Endothelial cell of umbilical vein (primary cell): ENCODE measurements around the gene PPP3CA. TPM values are rescaled to one million over a fixed set of nuclear protein-coding genes. Genes with fewer than 3 reads are reported as not detected.
"Not testable (repeated sequence)": the region's sequence is repeated elsewhere in the genome, so short reads cannot be mapped to it uniquely, and the experiment has no call there.

Source experiments
- BruUV-seq: library from RNA; stranded (reverse); fragments of 400-500 nt; replicated peaks from 2 replicates; lab custom pipeline; 2021; lab: Mats Ljungman, UMichigan
- CTCF ChIA-PET: fragments of 300-600, 350-600 bp; sonication (Branson Sonifier 250); formaldehyde crosslinking; loops from one replicate; lab custom pipeline; 2021; ENCODE audit warnings: antibody characterized with exemption, inconsistent platforms; lab: Charles Lee
- POLR2A ChIA-PET: fragments of 300-600, 350-600 bp; sonication (Branson Sonifier 250); formaldehyde crosslinking; loops from one replicate; lab custom pipeline; 2021; ENCODE audit warnings: antibody characterized with exemption, inconsistent platforms; lab: Charles Lee
- DNase-seq: peaks from one replicate; pipeline ENCODE4 v3.0.0-alpha.2; 2011; ENCODE audit warnings: low read depth, low spot score
- FAIRE-seq: peaks from 2 replicates; lab custom pipeline; 2011; peaks lifted over from hg19 to GRCh38; lab: Jason Lieb, UNC
- H2AFZ ChIP-seq: 2 replicates; pipeline ENCODE4 v1.6.0; 2012; ENCODE audit warnings: low read depth, low read length, control low read depth, inconsistent platforms
- H3K27ac ChIP-seq: 2 replicates; pipeline ENCODE4 v1.5.1; 2011; ENCODE audit warnings: low read depth, mild to moderate bottlenecking, control low read depth, low read length, moderate library complexity; ENCODE audit not compliant: insufficient read depth
- H3K27me3 ChIP-seq, 2 experiments: 2 replicates each; pipeline versions ENCODE4 v1.6.0 to v1.6.1; 2011; ENCODE audit warnings: low read length in 2 of 2, mixed read lengths in 1 of 2; ENCODE audit not compliant: control insufficient read depth in 2 of 2, insufficient read depth in 2 of 2
- H3K36me3 ChIP-seq, 2 experiments: 2 replicates in 1 of 2; 3 replicates in 1 of 2; pipeline ENCODE4 v1.5.1; 2011; ENCODE audit warnings: low read length in 2 of 2, mild to moderate bottlenecking in 1 of 2, moderate library complexity in 1 of 2; ENCODE audit not compliant: control insufficient read depth in 2 of 2, insufficient read depth in 2 of 2; ENCODE audit errors: extremely low read depth in 1 of 2
- H3K4me1 ChIP-seq: 3 replicates; pipeline ENCODE4 v1.5.1; 2011; ENCODE audit warnings: mild to moderate bottlenecking, low read length; ENCODE audit not compliant: control insufficient read depth, insufficient read depth; ENCODE audit errors: extremely low read depth
- H3K4me2 ChIP-seq: 2 replicates; pipeline ENCODE4 v1.6.1; 2011; ENCODE audit warnings: low read length, control low read depth, mixed read lengths; ENCODE audit not compliant: insufficient read depth
- H3K4me3 ChIP-seq, 3 experiments: fragments of 200-600 bp in 1 of 3; sonication (generic), shearing (Covaris generic) in 1 of 3; replicated peaks in 1 of 3; 2 replicates each; pipeline ENCODE4 v1.5.1; 2011 to 2016; ENCODE audit warnings: control low read depth in 3 of 3, low read length in 3 of 3, mild to moderate bottlenecking in 2 of 3, inconsistent platforms in 1 of 3, low read depth in 1 of 3, moderate library complexity in 1 of 3; ENCODE audit not compliant: insufficient read depth in 1 of 3
- H3K79me2 ChIP-seq: 2 replicates; pipeline ENCODE4 v1.6.0; 2012; ENCODE audit warnings: low read length, inconsistent platforms; ENCODE audit not compliant: control insufficient read depth, insufficient read depth
- H3K9ac ChIP-seq: replicated peaks from 2 replicates; pipeline ENCODE3; 2011; ENCODE audit warnings: low read length, control low read depth; ENCODE audit not compliant: insufficient read depth; ENCODE audit errors: extremely low read depth
- H3K9me1 ChIP-seq: replicated peaks from 3 replicates; pipeline ENCODE4 v1.6.0; 2011; ENCODE audit warnings: mild to moderate bottlenecking, low read length; ENCODE audit not compliant: control insufficient read depth, insufficient read depth; ENCODE audit errors: extremely low read depth
- H3K9me3 ChIP-seq: replicated peaks from 2 replicates; pipeline ENCODE4 v1.5.1; 2012; ENCODE audit warnings: low read length, inconsistent platforms; ENCODE audit not compliant: control insufficient read depth, insufficient read depth
- H4K20me1 ChIP-seq: replicated peaks from 2 replicates; pipeline ENCODE3; 2011; ENCODE audit warnings: mild to moderate bottlenecking, low read length; ENCODE audit not compliant: control insufficient read depth, insufficient read depth; ENCODE audit errors: extremely low read depth
- EZH2 ChIP-seq: IDR thresholded peaks from 2 replicates; pipeline ENCODE4 v1.6.1; 2012; ENCODE audit warnings: borderline replicate concordance, low read depth, mild to moderate bottlenecking, moderate library complexity, low read length, inconsistent platforms; ENCODE audit not compliant: severe bottlenecking
- FOS ChIP-seq: IDR thresholded peaks from 2 replicates; pipeline ENCODE4 v1.6.1; 2011; ENCODE audit warnings: mild to moderate bottlenecking, low read length, moderate library complexity, borderline replicate concordance; ENCODE audit not compliant: insufficient read depth
- POLR2AphosphoS5 ChIP-seq: IDR thresholded peaks from 2 replicates; pipeline ENCODE4 v1.6.1; 2012; ENCODE audit warnings: low read depth, mild to moderate bottlenecking, control low read depth, low read length, moderate library complexity; ENCODE audit not compliant: insufficient read depth
- dilution Hi-C: fragments of 300-500 bp; cut with MboI; formaldehyde crosslinking; loops from one replicate; pipeline ENCODE4 v1.15.0; 2019; ENCODE audit warnings: low sequenced_read_pairs; ENCODE audit not compliant: extremely low pct_ligation_motif_present
- intact Hi-C: fragments of 100-400 bp; cut with micrococcal nuclease; formaldehyde crosslinking; loops from one replicate; pipeline ENCODE4 v1.10.0; 2022
- polyA plus RNA-seq, 4 experiments: library from polyadenylated mRNA; depleted of rRNA in 3 of 4; stranded (reverse) in 3 of 4; unstranded in 1 of 4; fragments of >200 nt; gene quantifications; 2 replicates each; pipeline versions ENCODE4 v1.2.1 to v1.2.3, GENCODE V29; 2011 to 2012; ENCODE audit warnings: missing spikeins in 1 of 4
- total RNA-seq: library from RNA; stranded (reverse); gene quantifications from 2 replicates; pipeline ENCODE4 v1.2.3, GENCODE V29; 2021
- TF ChIP-seq, protein P1 (sequence below), 2 donors: IDR thresholded peaks; 1 replicate in 1 of 2; 2 replicates in 1 of 2; pipeline ENCODE4 v1.5.1; 2011; ENCODE audit warnings: low read length in 2 of 2, mild to moderate bottlenecking in 2 of 2, moderate library complexity in 2 of 2, control low read depth in 1 of 2, inconsistent platforms in 1 of 2, low read depth in 1 of 2; ENCODE audit not compliant: insufficient read depth in 1 of 2; ENCODE audit errors: extremely low read depth in 1 of 2

Gene PPP3CA
- total and polyA plus RNA-seq, 2 donors (not counting 3 experiments of a cell fraction or from before 2014, with no cell fraction given) = 7.0 to 43.3 TPM

DNA sequence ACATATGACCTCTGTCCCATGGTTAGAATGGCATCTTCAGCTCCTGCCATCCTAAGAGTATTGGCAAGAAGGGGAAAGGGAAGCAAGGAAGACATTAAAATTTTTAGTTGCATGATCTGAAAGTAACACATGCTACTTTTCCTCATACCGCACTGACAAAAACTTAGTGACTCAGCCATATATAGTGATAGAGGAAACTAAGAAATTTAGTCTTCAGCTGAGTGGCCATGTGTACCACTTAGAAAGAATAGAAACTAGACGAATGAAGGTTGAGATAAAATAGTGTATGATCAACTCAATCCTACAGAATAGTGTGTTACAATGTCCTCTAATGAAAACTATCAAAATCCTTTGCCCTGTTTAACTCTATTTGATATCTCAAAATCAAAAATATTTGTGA, 164.1 kb downstream of the PPP3CA start:
- no peak for FAIRE-seq
- CTCF ChIA-PET = no interaction called here
- no peaks in the 10 kb centered on the region for H3K79me2 ChIP-seq

DNA sequence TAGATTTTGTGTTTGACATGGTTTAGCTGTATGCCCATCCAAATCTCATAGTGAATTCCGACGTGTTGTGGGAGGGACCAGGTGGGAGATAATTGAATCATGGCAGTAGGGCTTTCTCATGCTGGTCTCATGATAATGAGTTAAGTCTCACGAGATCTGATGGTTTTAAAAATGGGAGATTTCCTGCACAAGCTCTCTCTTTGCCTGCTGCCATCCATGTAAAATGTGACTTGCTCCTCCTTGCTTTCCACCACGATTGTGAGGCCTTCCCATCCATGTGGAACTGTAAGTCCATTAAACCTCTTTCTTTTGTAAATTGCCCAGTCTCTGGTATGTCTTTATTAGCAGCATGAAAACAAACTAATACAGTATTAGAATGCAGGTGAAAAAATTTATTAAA, 164.6 kb downstream of the PPP3CA start:
- H3K36me3 ChIP-seq, H3K9me1 ChIP-seq, H4K20me1 ChIP-seq, FAIRE-seq, H3K27me3 ChIP-seq, H3K9me3 ChIP-seq, dilution Hi-C loops, H3K79me2 ChIP-seq, H2AFZ ChIP-seq, BruUV-seq, H3K27ac ChIP-seq, CTCF ChIA-PET, H3K4me2 ChIP-seq, POLR2A ChIA-PET, DNase-seq, intact Hi-C loops, H3K4me3 ChIP-seq, H3K4me1 ChIP-seq, H3K9ac ChIP-seq: not testable (repeated sequence)

More for the DNA sequence above, 164.1 kb downstream of the PPP3CA start:
- Histone ChIP-seq H3K27ac (no peak overlapping the region), H3K4me2 (no peak overlapping the region), H3K4me1 (peaks cover 10% of the 10 kb centered on the region), H3K36me3 (no peaks in the 10 kb centered on the region), H3K9ac (no peak overlapping the region), H3K9me1 (no peaks in the 10 kb centered on the region), H3K27me3 (no peaks in the 10 kb centered on the region), H3K9me3 (no peaks in the 10 kb centered on the region), H3K4me3 (no peak overlapping the region), H4K20me1 (no peaks in the 10 kb centered on the region), H2AFZ (no peak overlapping the region)
- TF ChIP-seq POLR2AphosphoS5 (no peak), FOS (no peak), EZH2 (no peak)
- TF ChIP-seq, protein P1, sequence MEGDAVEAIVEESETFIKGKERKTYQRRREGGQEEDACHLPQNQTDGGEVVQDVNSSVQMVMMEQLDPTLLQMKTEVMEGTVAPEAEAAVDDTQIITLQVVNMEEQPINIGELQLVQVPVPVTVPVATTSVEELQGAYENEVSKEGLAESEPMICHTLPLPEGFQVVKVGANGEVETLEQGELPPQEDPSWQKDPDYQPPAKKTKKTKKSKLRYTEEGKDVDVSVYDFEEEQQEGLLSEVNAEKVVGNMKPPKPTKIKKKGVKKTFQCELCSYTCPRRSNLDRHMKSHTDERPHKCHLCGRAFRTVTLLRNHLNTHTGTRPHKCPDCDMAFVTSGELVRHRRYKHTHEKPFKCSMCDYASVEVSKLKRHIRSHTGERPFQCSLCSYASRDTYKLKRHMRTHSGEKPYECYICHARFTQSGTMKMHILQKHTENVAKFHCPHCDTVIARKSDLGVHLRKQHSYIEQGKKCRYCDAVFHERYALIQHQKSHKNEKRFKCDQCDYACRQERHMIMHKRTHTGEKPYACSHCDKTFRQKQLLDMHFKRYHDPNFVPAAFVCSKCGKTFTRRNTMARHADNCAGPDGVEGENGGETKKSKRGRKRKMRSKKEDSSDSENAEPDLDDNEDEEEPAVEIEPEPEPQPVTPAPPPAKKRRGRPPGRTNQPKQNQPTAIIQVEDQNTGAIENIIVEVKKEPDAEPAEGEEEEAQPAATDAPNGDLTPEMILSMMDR (IDR thresholded peaks at IDR 0.05; ENCODE audit: extremely low read depth in 1 of 2, insufficient read depth in 1 of 2, low read depth in 1 of 2, low read length in 2 of 2) = no peak
- intact Hi-C loops = no loop called here
- DNase-seq = no peak
- POLR2A ChIA-PET = no interaction called here
- dilution Hi-C loops = no loop called here
- BruUV-seq = no TSS peak
